ENCODE data around the gene SDF2L1. TPM values are rescaled to one million over a fixed set of nuclear protein-coding genes. Genes with fewer than 3 reads are reported as not detected.
A peak's percentile ranks its signal among the peaks of the same experiment; 100 is the strongest.

Gene SDF2L1, protein sequence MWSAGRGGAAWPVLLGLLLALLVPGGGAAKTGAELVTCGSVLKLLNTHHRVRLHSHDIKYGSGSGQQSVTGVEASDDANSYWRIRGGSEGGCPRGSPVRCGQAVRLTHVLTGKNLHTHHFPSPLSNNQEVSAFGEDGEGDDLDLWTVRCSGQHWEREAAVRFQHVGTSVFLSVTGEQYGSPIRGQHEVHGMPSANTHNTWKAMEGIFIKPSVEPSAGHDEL
- polyA plus RNA-seq (2013): 59.2 and 63.2 TPM in 2 replicates

DNA sequence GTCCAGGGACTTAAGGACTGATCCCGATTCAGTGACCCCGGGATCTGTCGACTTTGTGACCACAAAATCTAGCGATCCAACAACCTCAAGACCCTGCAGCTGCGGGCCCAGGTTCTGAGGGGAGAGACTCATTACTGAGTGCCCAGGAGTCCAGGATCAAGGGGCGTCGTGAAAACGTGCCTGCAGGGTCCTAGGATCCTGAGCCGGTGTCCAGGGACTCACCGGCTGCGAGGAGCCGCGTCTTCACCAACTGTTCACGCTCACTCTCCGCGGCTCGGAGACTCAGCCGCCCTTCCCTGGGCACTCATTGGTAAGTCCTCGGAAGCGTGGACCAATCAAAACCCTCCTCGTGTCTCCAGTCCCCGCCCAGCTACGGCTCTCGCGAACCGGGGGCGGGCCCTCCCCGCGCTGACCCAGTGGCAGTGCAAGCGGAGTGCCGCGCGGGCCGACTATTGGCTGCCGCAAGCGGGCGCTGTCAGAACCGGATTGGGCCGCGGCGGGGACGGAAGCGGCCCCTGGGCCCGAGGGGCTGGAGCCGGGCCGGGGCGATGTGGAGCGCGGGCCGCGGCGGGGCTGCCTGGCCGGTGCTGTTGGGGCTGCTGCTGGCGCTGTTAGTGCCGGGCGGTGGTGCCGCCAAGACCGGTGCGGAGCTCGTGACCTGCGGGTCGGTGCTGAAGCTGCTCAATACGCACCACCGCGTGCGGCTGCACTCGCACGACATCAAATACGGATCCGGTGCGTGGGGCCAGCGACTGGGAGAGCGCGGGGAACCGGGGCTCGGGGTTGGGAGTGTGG is at the start of gene SDF2L1:
SDF2L1 (plus strand) TSS at position 514 of the 795 bp plus-strand sequence; CDS start at position 549, 35 bp downstream.
- Histone ChIP-seq H3K4ac (ENCODE audit: low read depth, low read length) (peak within 1 kb of the TSS; percentile 87), H3K36me3 (ENCODE audit: control insufficient read depth in 1 of 2, insufficient read depth in 2 of 2, low read length in 2 of 2) (peaks cover 17 to 22% of the 10 kb centered on the region in 2 experiments), H2AFZ (ENCODE audit: insufficient read depth, low read length, poor library complexity) (peak within 1 kb of the TSS; percentile 80), H2BK5ac (ENCODE audit: low read depth, low read length, poor library complexity) (peak within 1 kb of the TSS; percentile 38), H3K9ac (ENCODE audit: low read length) (peak within 1 kb of the TSS; percentile 78), H2BK120ac (ENCODE audit: insufficient read depth, low read length, poor library complexity) (peak within 1 kb of the TSS; percentile 55), H3K79me2 (ENCODE audit: control insufficient read depth, insufficient read depth, low read length, poor library complexity) (peaks cover 6% of the 10 kb centered on the region), H3K9me3 (ENCODE audit: insufficient read depth, low read depth, low read length) (peaks cover 1% of the 10 kb centered on the region), H3K14ac (ENCODE audit: low read length) (peak within 1 kb of the TSS; percentile 95), H4K91ac (ENCODE audit: low read depth, low read length) (peak within 1 kb of the TSS; percentile 87), H4K12ac (ENCODE audit: low read depth, low read length) (peak within 1 kb of the TSS; percentile 91), H3K4me1 (ENCODE audit: control insufficient read depth in 1 of 2, insufficient read depth in 2 of 2, low read length in 2 of 2) (peaks cover 0 to 7% of the 10 kb centered on the region in 2 experiments), H4K8ac (ENCODE audit: low read depth, low read length) (peak within 1 kb of the TSS; percentile 80), H3K79me1 (ENCODE audit: low read length) (peaks cover 7% of the 10 kb centered on the region), H3K23ac (ENCODE audit: low read length) (no peak within 1 kb of the TSS), H2AK5ac (ENCODE audit: low read length) (peak within 1 kb of the TSS; percentile 86), H3K4me2 (ENCODE audit: low read length) (peak within 1 kb of the TSS; percentile 96), H2BK12ac (ENCODE audit: low read length) (no peak within 1 kb of the TSS), H3K27ac (ENCODE audit: low read depth, low read length) (peak within 1 kb of the TSS; percentile 81), H3K18ac (ENCODE audit: low read length) (peak within 1 kb of the TSS; percentile 91), H3K4me3 (ENCODE audit: low read depth, low read length) (peak within 1 kb of the TSS; percentile 96), H3K27me3 (ENCODE audit: insufficient read depth, low read length) (no peaks in the 10 kb centered on the region)
- no CpG with 5 or more reads among the region's 76 CpGs for WGBS (ENCODE audit: extremely low coverage, insufficient coverage, insufficient read length)
- DNase-seq: peak; percentile 99 to 100

DNA sequence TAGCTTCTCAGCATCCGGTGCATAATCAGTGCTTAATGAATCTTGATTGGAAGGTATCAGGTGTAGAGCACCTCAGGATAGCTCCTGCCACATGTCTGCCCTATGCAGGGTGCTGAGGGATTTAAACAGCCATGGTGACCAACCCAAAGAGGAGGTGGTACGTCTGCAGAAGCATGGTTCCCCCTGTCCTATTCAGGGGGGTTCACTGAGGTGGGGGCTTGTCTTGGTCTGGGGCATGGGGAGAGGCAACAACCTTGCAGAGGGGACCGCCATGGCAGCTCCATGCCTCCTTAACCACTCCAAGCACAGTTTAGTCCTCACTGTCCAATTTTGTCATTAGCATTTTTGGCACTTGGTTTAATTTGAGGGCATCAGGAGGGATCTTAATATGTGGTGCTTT is 49.7 kb upstream of the SDF2L1 start:
- Histone ChIP-seq H2AFZ (ENCODE audit: insufficient read depth, low read length, poor library complexity) (no peak overlapping the region), H3K79me1 (ENCODE audit: low read length) (no peaks in the 10 kb centered on the region), H2BK5ac (ENCODE audit: low read depth, low read length, poor library complexity) (no peak overlapping the region), H3K9ac (ENCODE audit: low read length) (no peak overlapping the region), H3K9me3 (ENCODE audit: insufficient read depth, low read depth, low read length) (peaks cover 1% of the 10 kb centered on the region), H4K12ac (ENCODE audit: low read depth, low read length) (no peak overlapping the region), H3K23ac (ENCODE audit: low read length) (no peak overlapping the region), H2BK12ac (ENCODE audit: low read length) (no peak overlapping the region), H3K18ac (ENCODE audit: low read length) (no peak overlapping the region), H3K79me2 (ENCODE audit: control insufficient read depth, insufficient read depth, low read length, poor library complexity) (peaks cover 21% of the 10 kb centered on the region), H3K27me3 (ENCODE audit: insufficient read depth, low read length) (no peaks in the 10 kb centered on the region), H3K4me1 (ENCODE audit: control insufficient read depth in 1 of 2, insufficient read depth in 2 of 2, low read length in 2 of 2) (peaks cover 4 to 5% of the 10 kb centered on the region in 2 experiments), H3K14ac (ENCODE audit: low read length) (no peak overlapping the region), H4K8ac (ENCODE audit: low read depth, low read length) (no peak overlapping the region), H3K4me3 (ENCODE audit: low read depth, low read length) (peak overlapping the region; percentile 25), H2BK120ac (ENCODE audit: insufficient read depth, low read length, poor library complexity) (no peak overlapping the region), H3K36me3 (ENCODE audit: control insufficient read depth in 1 of 2, insufficient read depth in 2 of 2, low read length in 2 of 2) (peaks cover 34 to 45% of the 10 kb centered on the region in 2 experiments), H2AK5ac (ENCODE audit: low read length) (no peak overlapping the region), H3K27ac (ENCODE audit: low read depth, low read length) (no peak overlapping the region), H3K4ac (ENCODE audit: low read depth, low read length) (peak overlapping the region; percentile 60), H3K4me2 (ENCODE audit: low read length) (no peak overlapping the region), H4K91ac (ENCODE audit: low read depth, low read length) (no peak overlapping the region)
- no peak for DNase-seq
- WGBS (ENCODE audit: extremely low coverage, insufficient coverage, insufficient read length): no CpG with 5 or more reads among the region's 3 CpGs

DNA sequence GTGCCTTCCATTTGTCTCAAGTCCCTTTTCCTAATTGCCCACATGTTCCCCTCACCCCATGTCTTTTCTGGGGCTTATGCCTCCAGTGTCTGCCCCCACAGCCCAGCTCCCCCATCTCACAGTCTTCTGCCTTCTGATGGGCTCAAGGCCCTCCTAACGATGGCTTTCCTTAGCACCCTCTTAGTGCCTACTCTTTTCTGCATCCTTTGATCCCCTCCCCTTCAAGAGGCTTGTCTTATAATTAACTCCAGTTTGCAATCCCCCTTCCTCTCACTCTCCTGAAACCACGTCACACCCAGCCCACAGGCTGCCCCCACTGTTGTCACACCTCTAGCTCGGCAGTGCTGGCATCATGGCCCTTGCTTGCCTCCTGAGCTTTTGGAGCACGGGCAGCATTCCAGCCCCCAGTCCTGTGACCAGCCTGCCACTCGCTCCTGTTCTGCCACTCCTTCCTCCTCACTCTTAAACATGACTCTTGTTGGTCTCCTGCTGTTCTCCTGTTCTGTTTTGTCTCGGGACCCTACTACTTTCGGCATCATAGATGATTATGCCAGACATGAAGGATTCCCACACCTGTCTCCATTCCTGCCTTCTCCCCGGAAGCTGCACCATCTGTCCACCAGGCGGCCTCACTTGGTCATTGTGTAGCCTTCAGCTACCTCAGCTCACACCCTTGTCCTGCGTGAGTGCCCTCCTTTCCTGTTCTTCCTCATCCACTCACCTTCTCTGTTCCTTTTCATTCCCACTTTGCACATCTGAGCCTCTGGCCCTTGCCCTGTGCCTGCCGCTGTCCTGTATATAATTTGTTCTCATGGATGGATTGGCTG is 48.5 kb upstream of the SDF2L1 start:
- Histone ChIP-seq H3K18ac (ENCODE audit: low read length) (no peak overlapping the region), H2BK5ac (ENCODE audit: low read depth, low read length, poor library complexity) (no peak overlapping the region), H3K27ac (ENCODE audit: low read depth, low read length) (no peak overlapping the region), H4K8ac (ENCODE audit: low read depth, low read length) (no peak overlapping the region), H3K36me3 (ENCODE audit: control insufficient read depth in 1 of 2, insufficient read depth in 2 of 2, low read length in 2 of 2) (peaks cover 34 to 45% of the 10 kb centered on the region in 2 experiments), H3K4ac (ENCODE audit: low read depth, low read length) (peak overlapping the region; percentile 30), H3K4me3 (ENCODE audit: low read depth, low read length) (no peak overlapping the region), H4K12ac (ENCODE audit: low read depth, low read length) (no peak overlapping the region), H3K27me3 (ENCODE audit: insufficient read depth, low read length) (no peaks in the 10 kb centered on the region), H3K4me1 (ENCODE audit: control insufficient read depth in 1 of 2, insufficient read depth in 2 of 2, low read length in 2 of 2) (peaks cover 0 to 2% of the 10 kb centered on the region in 2 experiments), H4K91ac (ENCODE audit: low read depth, low read length) (no peak overlapping the region), H3K79me1 (ENCODE audit: low read length) (no peaks in the 10 kb centered on the region), H2BK12ac (ENCODE audit: low read length) (no peak overlapping the region), H3K9ac (ENCODE audit: low read length) (no peak overlapping the region), H3K9me3 (ENCODE audit: insufficient read depth, low read depth, low read length) (peaks cover 1% of the 10 kb centered on the region), H3K79me2 (ENCODE audit: control insufficient read depth, insufficient read depth, low read length, poor library complexity) (peaks cover 17% of the 10 kb centered on the region), H3K4me2 (ENCODE audit: low read length) (no peak overlapping the region), H2AFZ (ENCODE audit: insufficient read depth, low read length, poor library complexity) (no peak overlapping the region), H3K23ac (ENCODE audit: low read length) (no peak overlapping the region), H3K14ac (ENCODE audit: low read length) (no peak overlapping the region), H2BK120ac (ENCODE audit: insufficient read depth, low read length, poor library complexity) (no peak overlapping the region), H2AK5ac (ENCODE audit: low read length) (no peak overlapping the region)
- WGBS (ENCODE audit: extremely low coverage, insufficient coverage, insufficient read length): no CpG with 5 or more reads among the region's 11 CpGs
- DNase-seq: peak in 1 of 2 donors; percentile 46

DNA sequence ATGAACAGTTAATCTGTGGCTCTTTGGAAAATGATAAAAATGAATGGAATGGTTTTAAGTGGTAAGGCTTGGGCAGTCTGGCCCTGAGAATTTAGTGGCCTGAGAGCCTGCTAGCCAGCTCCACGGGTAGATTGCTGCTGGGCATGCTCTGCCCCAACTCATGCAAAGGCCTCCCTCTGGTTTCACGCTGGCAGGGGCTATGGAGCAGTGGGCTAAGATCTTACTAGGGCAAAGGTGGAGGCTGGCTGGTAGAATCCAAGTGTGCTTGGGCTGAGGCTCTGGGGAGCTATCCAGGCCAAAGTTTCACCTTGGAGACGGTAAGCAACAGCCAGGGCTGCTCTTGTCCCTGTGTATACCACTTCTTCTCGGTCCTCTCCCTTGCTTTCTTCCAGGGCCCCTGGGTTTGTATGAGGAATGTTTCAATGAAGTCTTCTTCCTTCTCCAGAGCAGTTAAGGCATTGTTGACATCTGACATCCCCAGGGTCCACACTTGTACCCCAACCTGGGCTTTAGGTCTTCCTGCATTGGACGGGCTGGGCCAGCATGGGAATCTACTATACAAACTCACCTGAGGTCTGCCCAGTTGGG is 47.1 kb upstream of the SDF2L1 start:
- Histone ChIP-seq H3K4me3 (ENCODE audit: low read depth, low read length) (no peak overlapping the region), H4K12ac (ENCODE audit: low read depth, low read length) (no peak overlapping the region), H3K27me3 (ENCODE audit: insufficient read depth, low read length) (no peaks in the 10 kb centered on the region), H3K4me2 (ENCODE audit: low read length) (no peak overlapping the region), H4K91ac (ENCODE audit: low read depth, low read length) (no peak overlapping the region), H3K14ac (ENCODE audit: low read length) (no peak overlapping the region), H2BK120ac (ENCODE audit: insufficient read depth, low read length, poor library complexity) (no peak overlapping the region), H3K4ac (ENCODE audit: low read depth, low read length) (peak overlapping the region; percentile 2), H3K4me1 (ENCODE audit: control insufficient read depth in 1 of 2, insufficient read depth in 2 of 2, low read length in 2 of 2) (peaks cover 0 to 2% of the 10 kb centered on the region in 2 experiments), H3K18ac (ENCODE audit: low read length) (no peak overlapping the region), H3K9me3 (ENCODE audit: insufficient read depth, low read depth, low read length) (peaks cover 1% of the 10 kb centered on the region), H3K27ac (ENCODE audit: low read depth, low read length) (no peak overlapping the region), H3K79me2 (ENCODE audit: control insufficient read depth, insufficient read depth, low read length, poor library complexity) (peaks cover 12% of the 10 kb centered on the region), H3K9ac (ENCODE audit: low read length) (no peak overlapping the region), H3K36me3 (ENCODE audit: control insufficient read depth in 1 of 2, insufficient read depth in 2 of 2, low read length in 2 of 2) (peaks cover 37 to 49% of the 10 kb centered on the region in 2 experiments), H2AFZ (ENCODE audit: insufficient read depth, low read length, poor library complexity) (no peak overlapping the region), H3K79me1 (ENCODE audit: low read length) (no peaks in the 10 kb centered on the region), H2BK5ac (ENCODE audit: low read depth, low read length, poor library complexity) (no peak overlapping the region), H2AK5ac (ENCODE audit: low read length) (no peak overlapping the region), H2BK12ac (ENCODE audit: low read length) (no peak overlapping the region), H3K23ac (ENCODE audit: low read length) (no peak overlapping the region), H4K8ac (ENCODE audit: low read depth, low read length) (no peak overlapping the region)
- no peak for DNase-seq
- no CpG with 5 or more reads among the region's 5 CpGs for WGBS (ENCODE audit: extremely low coverage, insufficient coverage, insufficient read length)

Measured in trophoblast cell (in vitro differentiated cells and primary cell).